HCEC 1CT (cell line): Measurements from ENCODE around the gene ELOB.

ENCODE experiments used
- DNase-seq: peaks from one replicate; pipeline ENCODE4 v3.0.0-alpha.2; 2017

ELOB gene

DNA sequence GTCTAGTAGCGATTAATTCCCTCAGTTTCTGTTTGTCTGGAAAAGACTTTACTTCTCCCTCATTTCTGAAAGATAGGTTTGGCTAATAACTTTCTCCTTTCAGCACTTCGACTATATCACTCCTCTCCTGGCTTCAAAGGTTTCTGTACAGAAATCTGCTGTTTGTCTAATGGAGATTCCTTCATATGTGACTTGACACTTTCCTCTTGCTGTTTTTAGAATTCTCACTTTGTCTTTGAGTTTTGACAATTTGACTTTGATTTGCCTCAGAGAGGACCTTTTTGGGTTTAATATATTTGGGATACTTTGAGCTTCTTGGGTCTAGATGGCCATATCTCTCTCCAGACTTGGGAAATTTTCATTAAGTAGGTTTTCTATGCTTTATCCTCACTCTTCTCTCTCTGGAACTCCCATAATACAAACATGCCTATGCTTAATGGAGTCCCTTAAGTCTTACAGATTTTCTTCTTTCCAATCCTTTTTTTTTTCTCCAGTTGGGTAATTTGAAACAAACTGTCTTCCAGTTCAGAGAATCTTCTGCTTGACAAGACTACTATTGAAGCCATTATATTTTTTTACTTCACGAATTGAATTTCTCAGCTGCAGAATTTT, 32.2 kb upstream of the ELOB start:
- DNase-seq: no peak

- DNase-seq: no peak
Observed at GRCh38 chr16:2808181-2808580, 31.1 kb upstream of the ELOB start.

- no peak for DNase-seq
Observed at GRCh38 chr16:2806286-2806685, 29.2 kb upstream of the ELOB start.

- no peak for DNase-seq
Observed at GRCh38 chr16:2804728-2805127, 27.6 kb upstream of the ELOB start.

DNA sequence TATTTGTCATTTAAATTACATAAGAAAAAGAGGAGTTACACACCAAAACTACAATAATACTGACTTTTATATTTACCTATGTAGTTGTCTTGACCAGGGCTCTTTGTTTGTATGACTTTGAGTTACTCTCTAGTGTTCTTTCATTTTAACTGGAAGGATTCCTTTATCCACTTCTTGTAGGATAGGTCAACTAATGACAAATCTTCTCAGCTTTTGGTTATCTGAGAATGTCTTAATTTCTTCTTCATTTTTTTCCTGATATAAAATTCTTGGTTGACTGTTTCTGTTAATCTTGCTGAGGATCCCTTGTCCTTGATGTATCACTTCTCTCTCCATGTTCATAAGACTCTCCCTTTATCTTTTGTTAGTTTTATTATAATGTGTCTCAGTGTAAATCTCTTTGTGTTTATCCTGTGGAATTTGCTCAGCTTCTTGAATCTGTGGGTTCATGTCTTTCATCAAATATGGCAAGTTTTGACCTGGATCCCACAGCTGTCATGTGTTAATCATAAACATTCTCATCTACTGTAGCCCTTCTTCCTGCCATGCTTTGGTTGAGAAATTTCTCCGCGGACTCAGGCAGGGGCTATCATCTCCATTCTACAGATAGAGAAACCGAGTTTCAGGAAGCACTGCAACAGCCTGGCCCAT, 26.6 kb upstream of the ELOB start:
- no peak for DNase-seq

DNA sequence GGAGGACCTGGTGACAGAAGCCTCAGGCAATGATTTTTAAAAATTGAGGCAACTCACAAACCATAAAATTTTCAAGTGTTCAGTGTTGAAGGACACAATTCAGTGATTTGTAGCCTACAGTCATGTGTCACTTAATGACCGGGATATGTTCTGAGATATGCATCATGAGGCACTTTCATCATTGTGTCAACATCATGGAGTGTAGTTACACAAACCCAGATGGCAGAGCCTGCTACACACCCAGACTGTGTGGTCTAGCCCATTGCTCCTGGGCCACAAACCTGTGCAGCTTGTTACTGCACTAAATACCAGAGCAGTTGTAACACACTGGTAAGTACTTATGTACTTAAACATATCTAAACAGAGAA, 22.8 kb upstream of the ELOB start:
- DNase-seq: peak; percentile 17

DNA sequence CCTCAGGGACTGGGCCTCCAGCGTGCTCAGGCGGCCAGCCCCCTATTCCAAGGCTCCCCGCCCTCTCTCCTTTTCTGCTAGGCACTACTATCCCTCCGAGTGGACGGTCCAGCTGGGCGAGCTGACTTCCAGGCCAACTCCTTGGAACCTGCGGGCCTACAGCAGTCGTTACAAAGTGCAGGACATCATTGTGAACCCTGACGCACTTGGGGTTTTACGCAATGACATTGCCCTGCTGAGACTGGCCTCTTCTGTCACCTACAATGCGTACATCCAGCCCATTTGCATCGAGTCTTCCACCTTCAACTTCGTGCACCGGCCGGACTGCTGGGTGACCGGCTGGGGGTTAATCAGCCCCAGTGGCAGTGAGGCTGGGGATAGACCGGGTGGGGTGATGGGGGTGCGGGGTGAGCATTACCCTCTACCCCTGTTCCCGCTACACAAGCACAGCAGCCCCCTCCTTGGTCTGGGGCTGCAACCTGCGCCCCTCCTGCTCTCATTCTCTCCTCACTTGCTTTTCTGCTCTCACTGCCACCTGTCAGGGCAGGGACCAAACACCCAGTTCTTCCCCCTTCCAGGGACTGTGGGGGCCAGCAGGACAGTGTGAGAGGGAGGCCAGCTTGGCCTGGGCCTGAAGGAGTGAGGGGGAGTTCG, 22.3 kb upstream of the ELOB start:
- DNase-seq: no peak

GRCh38 chr16:2798723-2799204, 21.7 kb upstream of the ELOB start:
- DNase-seq: no peak

DNA sequence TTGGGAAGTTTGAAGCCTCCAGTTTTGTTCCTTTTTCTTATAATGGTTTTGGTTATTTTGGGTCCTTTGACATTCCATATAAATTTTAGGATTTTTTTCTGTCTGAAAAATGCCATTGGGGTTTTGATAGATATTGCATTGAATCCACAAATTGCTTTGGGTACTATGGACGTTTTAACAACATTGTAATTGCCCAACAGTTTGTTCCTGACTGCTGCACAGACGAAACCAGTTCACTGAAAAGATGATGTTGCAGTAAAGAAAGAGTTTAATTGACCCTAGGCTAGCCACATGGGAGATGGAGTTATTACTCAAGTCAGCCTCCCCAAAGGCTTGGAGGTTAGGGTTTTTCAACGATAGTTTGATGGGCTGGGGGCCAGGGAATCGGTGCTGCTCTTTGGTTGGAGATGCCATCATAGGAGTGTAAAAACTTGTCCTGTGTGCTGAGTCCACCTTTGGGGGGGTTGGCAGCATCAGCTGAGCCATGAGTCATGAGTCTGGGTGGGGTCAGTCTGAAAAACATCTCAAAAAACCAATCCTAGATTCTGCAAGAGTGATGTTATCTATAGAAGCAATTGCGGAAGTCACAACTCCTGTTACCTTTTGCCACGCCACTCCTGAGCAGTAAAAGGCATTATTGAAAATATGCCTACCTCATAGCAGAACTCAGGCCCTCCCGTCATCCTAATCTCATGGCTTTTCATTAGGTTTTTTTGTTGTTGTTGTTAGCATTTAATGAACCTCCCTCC, 18.5 kb upstream of the ELOB start:
- DNase-seq: no peak

- DNase-seq: no peak
Observed at GRCh38 chr16:2792940-2793339, 15.9 kb upstream of the ELOB start.

GRCh38 chr16:2791174-2791573, 14.1 kb upstream of the ELOB start:
- no peak for DNase-seq

- DNase-seq: no peak
Observed at GRCh38 chr16:2790631-2791030, 13.6 kb upstream of the ELOB start.

GRCh38 chr16:2787961-2788360, 10.9 kb upstream of the ELOB start:
- no peak for DNase-seq

DNA sequence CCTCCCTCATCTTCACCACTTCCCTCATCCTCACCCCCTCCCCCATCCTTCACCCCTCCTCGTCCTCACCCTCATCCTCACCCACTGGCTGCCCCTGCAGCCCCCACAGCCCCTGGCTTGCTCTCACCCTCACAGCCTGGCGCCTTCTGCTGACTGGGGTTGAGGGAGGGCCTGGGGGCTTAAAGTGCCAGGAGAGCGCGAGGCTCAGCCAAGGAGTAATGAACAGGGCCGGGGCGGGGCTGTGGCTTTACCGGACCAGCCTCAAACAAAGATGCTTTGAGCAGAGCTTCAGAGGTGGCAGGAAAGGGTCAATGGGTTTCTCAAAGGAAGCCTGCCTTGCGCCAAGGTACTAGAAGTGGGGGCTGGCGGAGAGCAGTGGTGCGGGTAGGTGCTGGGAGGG, 10.3 kb upstream of the ELOB start, which contains the start of gene PRSS33:
Gene PRSS33 (minus strand): TSS at position 155 of the 400 bp plus-strand sequence. CDS start 1,013 bp downstream, outside the sequence.
- DNase-seq: no peak

DNA sequence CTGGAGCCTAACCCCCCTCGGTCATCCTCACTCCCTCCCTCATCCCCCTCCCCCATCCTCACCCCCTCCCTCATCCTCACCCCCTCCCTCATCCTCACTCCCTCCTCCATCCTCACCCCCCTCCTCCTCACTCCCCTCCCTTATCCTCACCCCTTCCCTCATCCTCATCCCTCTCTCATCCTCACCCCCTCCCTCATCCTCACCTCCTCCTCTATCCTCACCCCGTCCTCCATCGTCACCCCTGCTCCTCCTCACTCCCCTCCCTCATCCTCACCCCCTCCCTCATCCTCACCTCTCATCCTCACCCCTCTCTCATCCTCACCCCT, 9.7 kb upstream of the ELOB start:
- DNase-seq: no peak

GRCh38 chr16:2786061-2786825, 9.2 kb upstream of the ELOB start:
- no peak for DNase-seq

- DNase-seq: no peak
Observed at GRCh38 chr16:2785101-2785991, 8.3 kb upstream of the ELOB start.

GRCh38 chr16:2784358-2785100, 7.4 kb upstream of the ELOB start:
- no peak for DNase-seq

- no peak for DNase-seq
Observed at GRCh38 chr16:2783581-2784357, 6.7 kb upstream of the ELOB start.
